LoVo (cell line): ENCODE data around the gene PPP6R3.

Source experiments
- DNase-seq: peaks from one replicate; pipeline ENCODE4 v3.0.0-alpha.2; 2016; ENCODE audit warnings: low spot score

The PPP6R3 gene

DNA sequence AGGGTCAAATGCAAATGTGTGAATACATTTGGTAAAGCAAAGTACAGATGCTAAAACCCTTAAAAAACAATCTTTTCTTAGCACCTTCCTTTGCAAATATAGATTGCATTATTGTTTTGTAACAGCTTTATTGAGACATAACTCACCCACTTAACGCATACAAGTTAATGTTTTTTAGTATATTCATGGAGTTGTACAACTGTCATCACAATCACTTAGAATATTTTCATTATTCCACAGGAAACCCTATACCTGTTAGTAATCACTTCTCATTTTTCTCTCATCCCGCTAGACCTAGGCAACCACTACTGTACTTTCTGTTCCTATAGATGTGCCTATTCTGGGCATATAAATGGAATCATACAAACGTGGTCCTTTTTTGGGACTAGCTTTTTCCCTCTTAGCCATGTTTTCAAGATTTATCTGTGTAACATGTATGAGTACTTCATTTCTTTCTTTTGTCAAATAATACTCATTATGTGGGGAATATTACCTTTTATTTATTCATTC lies 34.7 kb downstream of the PPP6R3 start:
- DNase-seq, result no peak

DNA sequence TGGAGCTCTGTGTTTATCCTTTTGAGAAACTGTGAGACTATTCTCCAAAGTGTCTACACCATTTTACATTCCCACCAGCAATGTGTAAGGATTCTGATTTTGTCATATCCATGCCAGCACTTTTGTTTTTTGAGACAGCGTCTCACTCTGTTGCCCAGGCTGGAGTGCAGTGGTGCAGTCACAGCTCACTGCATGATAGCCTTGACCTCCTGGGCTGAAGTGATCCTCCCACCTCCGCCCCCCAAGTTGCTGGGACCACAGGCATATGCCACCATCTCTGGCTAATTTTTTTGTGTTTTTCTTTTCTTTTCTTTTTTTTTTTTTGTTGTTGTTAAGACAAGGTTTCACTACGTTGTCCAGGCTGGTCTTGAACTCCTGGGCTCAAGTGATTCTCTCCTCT lies 35.3 kb downstream of the PPP6R3 start:
- DNase-seq, result no peak

DNA sequence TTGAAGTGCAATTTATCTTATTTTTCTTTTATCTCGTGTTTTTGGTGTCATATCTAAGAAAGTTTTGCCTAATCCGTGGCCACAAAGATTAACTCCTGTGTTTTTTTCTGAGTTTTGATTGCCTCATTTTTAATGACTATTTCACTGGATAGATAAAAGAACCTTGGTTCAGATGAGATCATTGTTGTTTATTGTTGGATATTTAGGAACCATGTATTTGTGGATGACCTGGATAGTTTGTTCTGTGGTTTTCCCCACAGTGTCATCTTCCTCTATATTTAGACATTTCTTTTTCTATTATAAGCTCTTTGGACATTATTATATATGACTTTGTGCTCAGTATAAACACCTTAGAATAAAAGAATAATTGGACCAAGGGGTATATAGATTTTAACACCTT lies 37.2 kb downstream of the PPP6R3 start:
- no peak for DNase-seq

DNA sequence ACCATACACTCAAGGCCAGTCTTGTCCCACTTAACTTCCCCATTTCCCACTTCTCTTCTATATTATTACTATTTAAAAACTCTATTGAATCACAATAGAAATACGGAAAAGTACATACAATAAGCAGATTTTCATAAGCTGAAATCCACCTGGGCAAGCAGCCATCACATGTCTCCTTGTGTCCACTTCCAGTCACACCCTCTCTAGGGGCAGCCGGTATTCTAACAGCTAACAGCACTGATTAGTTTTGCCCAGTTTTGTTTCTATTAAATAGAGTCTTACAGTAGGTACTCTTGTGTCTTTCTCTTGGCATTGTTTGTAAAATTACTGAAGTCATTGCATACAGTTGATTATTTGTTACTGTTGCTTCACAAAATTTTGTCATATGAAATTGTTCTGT lies 37.8 kb downstream of the PPP6R3 start:
- DNase-seq, result no peak

DNA sequence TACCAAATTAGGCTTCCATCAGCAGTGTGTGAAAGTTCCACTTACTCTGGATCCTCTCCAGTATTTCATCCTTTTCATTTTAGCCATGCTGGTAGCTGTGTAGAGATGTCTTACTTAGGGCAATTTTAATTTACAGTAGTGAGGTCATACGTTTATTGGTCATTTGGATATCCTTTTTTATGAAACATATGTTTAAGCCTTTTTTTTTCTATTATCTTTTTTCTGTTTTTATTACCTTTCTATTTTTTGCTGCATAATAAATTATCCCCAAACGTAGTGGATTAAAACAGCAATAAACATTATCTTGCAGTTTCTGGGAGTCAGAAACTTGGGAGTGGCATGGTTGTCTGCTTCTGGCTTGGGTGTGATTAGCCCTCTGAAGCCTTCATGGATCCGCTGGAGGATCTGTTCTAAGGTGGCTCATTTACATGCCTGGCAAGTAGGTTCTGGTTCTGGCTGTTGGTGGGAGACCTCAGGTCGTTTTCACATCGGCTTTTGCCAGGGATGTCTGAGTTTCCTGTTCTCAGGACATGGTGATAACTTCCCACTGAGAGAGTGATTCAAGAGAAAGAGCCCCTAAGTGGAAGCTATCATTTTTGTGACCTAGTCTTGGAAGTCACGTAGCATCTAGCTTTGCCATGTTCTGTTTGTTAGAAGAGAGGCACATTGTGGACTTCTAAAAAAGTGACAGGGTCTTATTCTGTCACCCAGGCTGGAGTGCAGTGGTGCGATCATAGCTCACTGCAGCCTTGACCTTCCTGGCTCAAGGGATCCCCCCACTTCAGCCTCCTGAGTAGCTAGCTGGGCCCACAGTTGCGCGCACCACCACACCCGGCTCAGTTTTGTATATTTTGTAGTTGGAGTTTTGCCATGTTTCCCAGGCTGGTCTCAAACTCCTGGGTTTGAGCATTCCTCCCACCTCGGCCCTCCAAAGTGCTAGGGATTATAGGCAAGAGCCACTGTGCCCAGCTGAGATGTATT lies 38.6 kb downstream of the PPP6R3 start:
- DNase-seq, result no peak

DNA sequence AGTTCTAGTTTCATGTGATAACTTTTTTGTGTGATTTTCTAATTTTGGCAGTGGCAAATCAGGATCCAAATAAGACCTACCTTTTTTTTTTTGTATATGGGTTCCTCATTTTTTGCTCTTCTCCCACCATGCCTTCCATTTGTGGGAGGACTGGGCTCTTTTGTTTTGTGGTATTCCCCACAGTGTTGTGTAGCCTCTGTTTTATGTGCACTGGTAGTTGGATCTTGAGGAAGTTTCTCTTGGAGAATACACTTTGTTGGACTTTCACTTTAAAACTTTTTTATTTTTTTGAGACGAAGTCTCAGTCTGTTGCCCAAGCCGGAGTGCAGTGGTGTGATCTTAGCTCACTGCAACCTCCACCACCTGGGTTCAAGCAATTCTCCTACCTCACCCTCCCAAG lies 39.7 kb downstream of the PPP6R3 start:
- no peak for DNase-seq

DNA sequence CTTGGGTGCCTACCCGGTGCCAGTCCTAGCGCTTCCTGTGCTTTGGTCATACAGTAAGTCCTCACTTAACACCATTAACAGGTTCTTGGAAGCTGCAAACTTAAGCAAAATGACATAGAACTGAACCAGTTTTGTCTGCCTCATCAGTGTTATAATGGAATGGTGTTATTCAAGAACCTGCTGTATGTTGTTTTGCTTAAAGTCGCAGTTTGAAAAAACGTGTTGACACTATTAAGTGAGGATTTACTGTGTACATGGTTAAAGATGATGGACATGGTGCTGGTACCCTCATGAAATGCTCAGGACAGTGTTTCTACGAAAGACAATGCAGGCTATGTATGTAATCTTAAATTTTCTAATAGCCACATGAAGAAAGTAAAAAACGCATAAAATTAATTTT lies 41.3 kb downstream of the PPP6R3 start:
- no peak for DNase-seq

DNA sequence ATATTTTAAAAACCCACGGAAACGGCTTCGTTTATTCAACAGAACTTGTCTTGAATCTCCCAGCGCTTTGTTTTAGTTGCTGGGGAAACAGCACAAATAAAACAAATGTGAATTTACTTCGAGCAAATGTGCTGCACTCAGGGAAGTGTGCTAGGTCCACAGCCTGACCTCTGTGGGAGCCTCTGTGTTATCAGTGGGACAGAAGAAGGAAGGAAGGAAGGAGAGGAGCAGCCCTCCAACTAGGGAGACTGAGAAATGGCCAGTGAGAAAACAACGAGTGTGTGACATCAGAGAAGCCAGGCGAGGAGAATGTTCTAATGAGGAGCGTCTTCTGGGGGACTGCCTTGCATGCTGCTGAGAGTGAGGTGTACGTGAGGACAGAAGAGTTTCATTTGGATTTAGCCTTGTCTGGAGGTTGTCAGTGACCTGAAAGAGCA lies 42.7 kb downstream of the PPP6R3 start:
- no peak for DNase-seq

DNA sequence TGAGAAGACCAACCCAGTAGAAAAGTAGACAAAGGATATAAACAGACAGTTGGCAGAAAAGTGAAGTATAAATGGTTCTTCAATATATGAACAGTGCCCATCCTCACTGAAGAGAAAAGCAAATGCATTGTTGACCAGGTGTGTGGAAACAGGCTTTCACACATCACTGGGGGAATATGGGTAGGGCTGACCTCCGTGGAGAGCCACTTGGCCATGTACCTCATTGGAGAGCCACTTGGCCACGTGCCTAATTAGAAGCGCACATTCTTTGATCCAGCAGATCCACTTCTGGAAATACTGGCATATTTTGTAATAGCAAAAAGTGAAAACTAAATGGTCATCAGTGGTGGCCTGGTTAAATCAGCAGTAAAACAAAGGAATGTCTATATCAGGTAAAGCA lies 43.2 kb downstream of the PPP6R3 start:
- no peak for DNase-seq

DNA sequence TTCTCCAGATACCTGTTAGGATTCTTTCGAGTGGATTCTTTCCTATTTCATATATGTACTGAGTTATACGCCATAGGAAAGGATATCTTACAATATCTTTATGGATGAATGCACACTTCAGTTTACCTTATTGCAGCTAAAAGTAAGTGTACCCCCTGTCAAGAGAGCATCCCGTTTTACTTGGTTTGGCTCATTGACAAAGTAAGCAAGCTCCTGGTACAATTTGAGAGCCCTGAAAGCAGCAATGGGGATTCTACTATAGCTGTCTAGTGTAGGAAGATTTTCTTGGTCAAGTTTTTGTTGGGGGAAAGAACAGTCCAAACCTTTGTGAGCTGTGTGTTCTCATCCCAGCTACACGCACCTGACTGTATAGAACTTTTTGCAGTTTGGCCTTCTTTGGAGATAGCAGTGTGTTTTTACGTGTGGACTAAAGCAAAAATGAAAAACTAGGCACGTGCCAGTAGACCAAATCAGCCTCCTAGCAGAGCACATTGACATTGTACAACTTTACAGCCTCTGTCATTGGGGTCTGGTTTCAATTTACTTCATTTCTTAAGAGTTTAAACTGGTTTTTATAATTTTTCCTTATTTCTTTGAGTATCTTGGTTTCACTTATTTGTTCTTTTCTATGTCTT lies 44.0 kb downstream of the PPP6R3 start:
- DNase-seq, result no peak

DNA sequence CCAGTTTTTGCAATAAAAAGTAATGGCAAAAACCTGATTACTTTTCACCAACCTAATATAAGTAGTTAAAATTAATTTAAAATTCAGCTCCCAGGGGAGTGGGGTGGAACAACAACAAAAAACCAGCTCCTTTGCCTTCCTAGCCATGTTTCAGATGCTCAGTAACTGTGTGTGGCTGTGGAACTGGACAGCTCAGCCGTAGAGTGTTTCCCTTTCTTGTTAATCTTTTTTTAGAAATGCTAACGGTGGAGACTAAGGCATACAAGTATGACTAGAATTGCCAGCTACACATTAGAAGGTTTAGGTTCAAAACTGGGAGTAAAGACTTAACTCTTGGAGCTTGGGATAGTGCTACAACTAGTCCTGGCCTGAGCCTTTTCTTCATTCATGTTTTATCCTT lies 45.0 kb downstream of the PPP6R3 start:
- DNase-seq, result no peak

DNA sequence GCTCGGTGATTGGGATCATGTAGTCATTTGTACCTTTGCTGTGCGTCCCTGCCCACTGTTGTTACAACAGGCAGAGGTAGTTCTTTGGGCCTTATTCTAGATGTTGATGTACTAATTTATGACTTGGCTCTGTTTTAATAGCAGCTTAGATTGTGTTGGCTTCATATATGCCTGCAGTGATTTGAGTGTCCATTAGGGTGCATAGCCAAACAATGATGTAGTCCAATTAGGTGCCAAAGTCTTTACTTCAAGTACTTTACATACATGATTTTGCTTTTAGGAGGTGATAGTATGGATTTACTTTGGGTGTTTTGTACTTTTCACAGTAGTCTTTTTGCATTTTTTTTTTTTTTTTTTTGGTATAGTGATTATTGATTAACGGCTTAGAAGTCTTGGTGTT lies 46.4 kb downstream of the PPP6R3 start:
- no peak for DNase-seq

DNA sequence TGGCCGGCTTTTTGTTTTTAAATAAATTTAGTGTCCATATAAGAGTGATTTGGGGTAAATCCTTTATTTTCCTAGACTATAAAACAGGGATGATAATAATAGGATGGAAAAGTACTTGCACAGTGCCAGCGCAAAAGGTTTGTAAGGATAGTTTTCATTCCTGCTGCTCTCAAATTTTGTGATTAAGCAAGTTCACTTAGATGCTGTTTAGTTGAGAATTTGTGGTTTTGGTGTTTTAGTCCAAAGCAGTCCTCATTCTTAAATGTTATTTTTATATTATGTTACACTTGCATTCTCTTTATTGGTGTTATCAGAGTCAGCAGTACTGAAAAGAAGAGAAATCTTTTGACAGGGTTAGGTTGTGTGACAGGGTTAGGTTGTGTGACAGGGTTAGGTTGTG lies 47.9 kb downstream of the PPP6R3 start:
- no peak for DNase-seq

DNA sequence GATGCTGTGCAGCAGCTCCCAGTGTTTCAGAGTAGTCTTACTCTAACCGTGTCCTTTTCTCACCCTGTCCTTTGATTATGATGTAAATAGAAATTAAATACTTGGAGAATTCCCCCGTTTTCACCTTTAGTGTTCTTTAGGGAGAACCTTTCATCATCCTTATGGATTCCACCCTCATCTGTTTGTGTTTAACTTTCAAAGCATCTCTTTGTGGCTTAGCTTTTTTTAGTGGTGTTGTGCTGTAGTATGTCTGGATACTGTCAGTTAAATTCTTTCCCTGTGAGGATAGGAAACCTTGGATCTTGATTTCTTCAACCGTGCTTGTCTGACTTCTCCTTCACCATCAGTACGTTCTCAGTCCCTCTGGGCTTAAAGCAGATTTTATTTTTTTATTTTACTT lies 48.5 kb downstream of the PPP6R3 start:
- DNase-seq, result no peak

DNA sequence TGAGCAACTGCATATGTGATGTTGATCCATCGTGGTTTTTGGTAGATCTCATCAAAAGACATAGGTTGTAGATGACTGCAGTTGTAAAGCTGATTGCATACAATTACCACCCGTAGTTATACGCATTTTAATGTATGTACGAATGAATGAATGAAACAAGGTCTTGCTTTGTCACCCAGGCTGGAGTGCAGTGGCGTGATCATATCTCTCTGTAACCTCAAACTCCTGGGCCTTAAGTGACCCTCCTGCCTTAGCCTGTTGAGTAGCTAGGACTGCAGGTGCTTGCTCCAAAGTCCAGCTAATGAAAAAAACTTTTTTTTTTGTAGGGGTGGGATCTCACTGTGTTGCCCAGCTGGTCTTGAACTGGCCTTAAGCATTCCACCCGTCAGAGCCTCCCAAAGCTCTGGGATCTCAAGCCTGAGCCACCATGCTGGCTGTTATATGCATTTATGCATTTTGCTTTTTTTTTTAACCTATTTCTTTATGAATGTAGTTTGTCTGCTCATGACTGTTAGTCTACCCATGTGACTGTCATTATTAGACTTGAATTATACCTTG lies 53.5 kb downstream of the PPP6R3 start:
- no peak for DNase-seq

DNA sequence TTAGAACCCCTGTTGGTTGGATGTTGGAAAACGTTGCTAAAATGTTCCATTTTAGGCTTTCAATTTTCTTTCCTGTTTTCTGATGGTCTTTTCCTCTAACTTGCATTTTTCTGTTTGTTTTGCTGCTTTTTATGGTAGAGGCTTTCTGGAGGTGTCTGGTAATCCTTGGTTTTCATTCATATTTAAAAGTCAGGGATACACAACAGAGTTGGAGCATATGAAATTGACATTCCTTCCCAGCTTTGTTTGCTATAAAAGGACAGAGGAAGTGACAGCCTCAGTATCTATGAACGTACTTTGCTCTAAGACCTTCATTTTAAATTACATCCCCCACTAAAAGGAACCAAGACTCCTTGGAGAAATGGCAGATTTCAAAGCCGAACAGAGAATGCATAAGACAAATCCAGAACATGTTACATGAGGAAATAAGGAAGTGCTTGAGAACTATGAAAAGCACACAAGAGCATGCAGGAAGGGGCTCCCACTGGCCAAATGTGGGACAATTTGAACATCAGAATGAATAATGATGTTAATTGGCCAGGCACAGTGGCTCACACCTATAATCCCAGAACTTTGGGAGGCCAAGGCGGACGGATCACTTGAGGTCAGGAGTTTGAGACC lies 56.7 kb downstream of the PPP6R3 start:
- DNase-seq, result no peak

DNA sequence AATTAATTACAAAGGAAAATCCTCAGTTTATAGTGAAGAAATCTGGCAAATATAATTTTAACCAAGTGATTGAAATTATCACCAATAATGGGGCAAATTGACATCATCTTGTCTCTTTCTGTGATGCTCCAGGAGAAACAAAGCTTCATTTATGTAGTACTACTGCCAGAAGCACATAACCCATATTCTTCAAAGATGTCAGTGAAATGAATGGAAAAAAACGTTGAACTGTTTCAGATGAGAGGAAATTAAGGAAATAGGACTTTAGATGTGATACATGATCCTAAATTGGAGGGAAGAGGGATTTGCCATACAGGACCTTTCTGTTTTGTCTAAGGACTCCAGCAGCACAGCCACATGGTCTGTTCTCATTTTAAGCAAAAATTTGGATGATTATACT lies 57.6 kb downstream of the PPP6R3 start:
- no peak for DNase-seq

DNA sequence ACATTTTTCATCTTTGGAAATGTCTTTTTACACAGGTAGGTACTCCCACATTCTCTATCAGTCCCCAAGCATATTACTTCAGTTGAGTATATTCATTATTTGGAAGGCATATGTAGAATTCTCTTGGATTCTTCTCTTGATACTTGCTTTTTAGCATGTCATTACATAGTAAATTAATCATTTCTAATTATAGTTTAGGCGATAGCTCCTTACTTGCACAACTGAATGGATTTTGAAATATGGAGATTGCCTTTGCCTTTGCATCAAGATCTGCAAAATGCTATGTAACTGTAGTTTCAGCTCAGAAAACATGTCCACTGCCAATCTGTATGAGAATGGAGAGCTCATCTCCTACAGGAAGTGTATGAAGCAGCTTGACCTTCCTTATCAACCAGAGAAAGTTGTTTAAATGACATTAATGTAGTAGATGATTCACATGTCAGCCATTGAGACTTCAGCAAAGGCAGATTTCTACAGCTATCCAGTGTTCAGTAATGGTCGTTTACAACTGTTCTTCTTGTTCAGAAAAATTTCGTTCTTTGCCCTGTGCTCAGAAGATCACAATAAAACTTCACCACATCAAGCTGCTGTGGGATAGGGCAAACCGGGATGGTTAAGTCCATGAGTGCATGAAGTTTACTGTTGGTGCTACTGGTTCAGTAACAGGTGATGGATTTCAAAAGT lies 61.6 kb downstream of the PPP6R3 start:
- no peak for DNase-seq

DNA sequence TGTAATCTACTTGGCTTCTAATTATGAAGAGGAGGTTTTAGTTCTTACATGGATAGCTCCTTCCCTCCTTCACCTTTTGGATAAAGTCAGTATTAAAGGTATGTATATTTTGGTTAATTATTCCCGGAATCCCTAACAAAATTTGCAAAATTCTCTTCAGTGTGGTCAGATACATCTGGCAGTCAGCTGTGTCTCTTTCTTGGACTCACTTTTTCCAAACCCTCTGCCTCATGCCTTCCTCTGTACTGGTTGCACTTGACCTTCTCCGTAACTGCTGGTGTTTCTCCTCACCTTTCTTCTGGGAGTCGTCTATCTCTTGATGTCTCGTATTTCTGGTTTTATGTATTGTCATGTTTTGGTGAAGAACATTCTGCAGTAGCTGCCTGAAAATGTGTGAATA lies 62.5 kb downstream of the PPP6R3 start:
- DNase-seq, result no peak

DNA sequence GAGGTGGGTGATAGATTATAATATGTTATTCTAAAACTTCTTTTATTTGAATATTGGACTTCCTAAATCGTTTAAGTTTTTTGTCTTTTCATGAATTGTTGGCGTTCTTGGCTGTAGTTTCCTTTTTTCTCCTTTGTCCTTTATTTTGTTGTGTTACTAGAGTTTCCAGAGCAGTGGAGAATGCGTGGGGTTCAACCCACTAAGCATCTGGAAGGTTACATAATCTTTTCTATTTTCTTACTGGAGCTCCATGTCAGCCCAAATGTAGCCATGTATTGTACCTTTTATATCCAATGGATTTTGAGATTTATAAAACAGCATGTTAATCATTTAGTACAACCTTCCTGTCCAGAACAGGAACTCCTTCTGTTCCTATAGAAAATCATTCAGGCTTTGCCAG lies 63.2 kb downstream of the PPP6R3 start:
- no peak for DNase-seq

DNA sequence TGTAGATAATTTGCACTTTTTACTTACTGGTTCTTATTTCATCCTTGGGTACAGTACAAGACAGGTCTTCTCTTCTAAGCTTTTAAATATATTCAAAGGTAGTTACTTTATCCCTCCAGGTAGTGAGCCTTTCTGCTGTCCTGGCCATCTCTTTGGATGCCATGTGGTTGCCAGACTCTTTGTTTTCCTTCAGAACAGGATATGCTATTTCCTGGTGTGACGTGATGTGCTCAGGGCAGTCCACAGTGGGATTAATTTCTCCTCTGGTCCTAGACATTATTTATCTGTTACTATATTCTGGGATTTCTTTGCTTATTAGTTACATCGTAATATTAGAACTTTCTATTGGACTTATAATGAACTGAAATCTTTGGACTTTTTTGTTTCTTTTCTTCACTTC lies 63.7 kb downstream of the PPP6R3 start:
- DNase-seq, result no peak

DNA sequence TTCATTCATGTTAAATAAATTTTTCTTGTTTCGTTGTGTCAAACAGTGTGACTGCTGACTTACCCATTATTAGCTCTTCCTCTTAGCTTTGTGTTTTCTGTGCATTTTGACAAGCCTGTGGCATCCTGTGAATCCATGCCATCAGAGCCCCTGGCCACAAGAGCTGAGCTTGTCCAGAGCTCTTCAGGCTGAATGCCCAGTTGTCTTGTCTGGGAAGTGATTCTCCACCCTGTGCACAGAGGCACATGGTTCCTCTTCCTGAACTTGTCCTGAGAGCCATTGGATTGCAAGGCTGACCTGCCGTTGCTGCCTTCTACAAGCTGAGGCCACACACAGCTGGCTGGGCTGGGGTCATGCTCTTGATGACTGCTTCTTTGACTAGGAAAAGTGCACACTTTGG lies 64.1 kb downstream of the PPP6R3 start:
- no peak for DNase-seq
